ENCODE data around the gene VIPAS39.
"Not testable (repeated sequence)": the region's sequence is repeated elsewhere in the genome, so short reads cannot be mapped to it uniquely, and the experiment has no call there.

VIPAS39 gene

GRCh38 chr14:77416836-77417235 lies 40.6 kb downstream of the VIPAS39 start:
- no peaks in the 10 kb centered on the region for H3K9me3 ChIP-seq (ENCODE audit: control insufficient read depth, low read length)
- H3K4me2 ChIP-seq (ENCODE audit: low read length), result no peak overlapping the region
- no peak overlapping the region for H2AFZ ChIP-seq
- H3K79me2 ChIP-seq, result no peaks in the 10 kb centered on the region
- H3K36me3 ChIP-seq (ENCODE audit: control insufficient read depth, insufficient read depth, low read length), result peaks cover 2% of the 10 kb centered on the region
- no peaks in the 10 kb centered on the region for H3K27me3 ChIP-seq (ENCODE audit: control insufficient read depth, insufficient read depth, low read length)
- H3K4me1 ChIP-seq, result no peaks in the 10 kb centered on the region
- no peak overlapping the region for H3K27ac ChIP-seq
- no peak overlapping the region for H3K4me3 ChIP-seq (ENCODE audit: low read depth, low read length)
- H3K9ac ChIP-seq, result no peak overlapping the region
- no peak for TF ChIP-seq CTCF (IDR thresholded peaks at IDR 0.05)

GRCh38 chr14:77416098-77416497 lies 41.3 kb downstream of the VIPAS39 start:
- H2AFZ ChIP-seq; H3K4me2 ChIP-seq (ENCODE audit: low read length); H3K27me3 ChIP-seq (ENCODE audit: control insufficient read depth, insufficient read depth, low read length); H3K4me3 ChIP-seq (ENCODE audit: low read depth, low read length); H3K4me1 ChIP-seq; H3K79me2 ChIP-seq; H3K9me3 ChIP-seq (ENCODE audit: control insufficient read depth, low read length); H3K9ac ChIP-seq; H3K27ac ChIP-seq; H3K36me3 ChIP-seq (ENCODE audit: control insufficient read depth, insufficient read depth, low read length): not testable (repeated sequence)

GRCh38 chr14:77415403-77416030 lies 41.9 kb downstream of the VIPAS39 start:
- H3K79me2 ChIP-seq; H3K9me3 ChIP-seq (ENCODE audit: control insufficient read depth, low read length); H3K9ac ChIP-seq; H2AFZ ChIP-seq; H3K4me3 ChIP-seq (ENCODE audit: low read depth, low read length); H3K4me1 ChIP-seq; H3K4me2 ChIP-seq (ENCODE audit: low read length); H3K36me3 ChIP-seq (ENCODE audit: control insufficient read depth, insufficient read depth, low read length); H3K27ac ChIP-seq; H3K27me3 ChIP-seq (ENCODE audit: control insufficient read depth, insufficient read depth, low read length): not testable (repeated sequence)

GRCh38 chr14:77409131-77409533 lies 48.3 kb downstream of the VIPAS39 start:
- Histone ChIP-seq H3K27ac (no peak overlapping the region), H3K4me1 (no peaks in the 10 kb centered on the region), H3K4me3 (ENCODE audit: low read depth, low read length) (no peak overlapping the region), H2AFZ (peak overlapping the region; percentile 71), H3K9me3 (ENCODE audit: control insufficient read depth, low read length) (no peaks in the 10 kb centered on the region), H3K27me3 (ENCODE audit: control insufficient read depth, insufficient read depth, low read length) (no peaks in the 10 kb centered on the region), H3K36me3 (ENCODE audit: control insufficient read depth, insufficient read depth, low read length) (no peaks in the 10 kb centered on the region), H3K79me2 (no peaks in the 10 kb centered on the region), H3K4me2 (ENCODE audit: low read length) (no peak overlapping the region), H3K9ac (no peak overlapping the region)
- peak; percentile 30 for TF ChIP-seq CTCF (IDR thresholded peaks at IDR 0.05)

GRCh38 chr14:77407158-77407557 lies 50.2 kb downstream of the VIPAS39 start:
- H3K27me3 ChIP-seq (ENCODE audit: control insufficient read depth, insufficient read depth, low read length), result no peaks in the 10 kb centered on the region
- H2AFZ ChIP-seq, result no peak overlapping the region
- H3K9me3 ChIP-seq (ENCODE audit: control insufficient read depth, low read length), result no peaks in the 10 kb centered on the region
- H3K4me3 ChIP-seq (ENCODE audit: low read depth, low read length), result no peak overlapping the region
- H3K36me3 ChIP-seq (ENCODE audit: control insufficient read depth, insufficient read depth, low read length), result no peaks in the 10 kb centered on the region
- no peak overlapping the region for H3K27ac ChIP-seq
- H3K79me2 ChIP-seq, result no peaks in the 10 kb centered on the region
- H3K9ac ChIP-seq, result no peak overlapping the region
- no peaks in the 10 kb centered on the region for H3K4me1 ChIP-seq
- TF ChIP-seq CTCF (IDR thresholded peaks at IDR 0.05), result no peak
- no peak overlapping the region for H3K4me2 ChIP-seq (ENCODE audit: low read length)

- no peaks in the 10 kb centered on the region for H3K36me3 ChIP-seq (ENCODE audit: control insufficient read depth, insufficient read depth, low read length)
- TF ChIP-seq CTCF (IDR thresholded peaks at IDR 0.05), result no peak
- no peak overlapping the region for H3K4me3 ChIP-seq (ENCODE audit: low read depth, low read length)
- H2AFZ ChIP-seq, result no peak overlapping the region
- no peaks in the 10 kb centered on the region for H3K27me3 ChIP-seq (ENCODE audit: control insufficient read depth, insufficient read depth, low read length)
- H3K4me2 ChIP-seq (ENCODE audit: low read length), result no peak overlapping the region
- no peak overlapping the region for H3K9ac ChIP-seq
- no peaks in the 10 kb centered on the region for H3K9me3 ChIP-seq (ENCODE audit: control insufficient read depth, low read length)
- no peaks in the 10 kb centered on the region for H3K79me2 ChIP-seq
- H3K27ac ChIP-seq, result no peak overlapping the region
- H3K4me1 ChIP-seq, result no peaks in the 10 kb centered on the region
Measured at GRCh38 chr14:77406718-77407117, 50.7 kb downstream of the VIPAS39 start.

Data from parathyroid adenoma (tissue), 2 donors.